NOMO-1 treated with DMSO at 0.1 percent for 48 hours (cell line): ENCODE measurements around the gene WDR62.

ENCODE experiments used
- DNase-seq: peaks from one replicate; lab custom pipeline; 2025; ENCODE audit not compliant: unreplicated experiment; lab: John Stamatoyannopoulos, UW

The WDR62 gene

DNA sequence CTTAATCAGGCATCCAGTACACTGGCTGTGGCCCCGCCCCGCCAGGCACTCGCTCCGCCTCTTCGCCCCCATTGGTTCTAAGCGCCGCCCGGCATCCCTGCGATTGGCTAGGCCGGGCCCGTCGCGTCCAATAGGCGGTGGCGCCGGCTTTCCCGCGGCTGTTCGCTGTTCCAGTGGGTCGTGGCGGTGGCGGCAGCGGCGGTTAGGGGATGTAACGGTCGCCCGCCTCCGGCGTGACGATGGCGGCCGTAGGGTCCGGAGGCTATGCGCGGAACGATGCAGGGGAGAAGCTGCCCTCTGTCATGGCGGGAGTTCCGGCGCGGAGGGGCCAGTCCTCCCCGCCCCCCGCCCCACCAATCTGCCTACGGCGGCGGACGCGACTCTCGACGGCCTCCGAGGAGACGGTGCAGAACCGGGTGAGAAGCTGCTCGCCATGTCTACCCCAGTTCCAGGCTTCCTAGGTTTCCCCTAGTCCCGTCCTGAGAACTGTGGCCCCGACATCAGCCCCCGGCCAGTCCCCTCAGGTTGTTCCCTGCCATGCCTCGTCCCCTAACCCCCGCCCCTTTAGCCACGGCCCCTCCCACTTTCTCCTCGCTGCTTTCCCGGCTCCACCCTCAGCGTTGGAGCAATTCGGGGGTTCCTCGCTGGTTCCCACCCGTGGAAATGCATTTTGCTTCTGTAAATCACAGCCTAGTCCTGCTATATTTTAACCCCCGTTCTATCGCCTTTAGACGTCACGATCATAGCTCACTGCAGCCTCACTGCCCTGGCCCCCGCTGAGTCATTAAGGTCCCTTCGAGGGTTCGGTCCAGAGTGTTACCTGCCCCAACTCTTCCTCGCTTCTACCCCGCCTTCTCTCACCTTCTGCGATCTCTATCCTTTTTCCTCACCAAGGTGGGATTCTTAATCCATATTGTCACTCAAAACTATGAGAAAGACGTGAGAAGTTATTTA is at the start of gene WDR62:
Gene WDR62, plus strand, starts transcription at position 165 of the 954 bp plus-strand sequence. Its CDS starts 75 bp downstream, at position 240.
- DNase-seq: peak; percentile 96

DNA sequence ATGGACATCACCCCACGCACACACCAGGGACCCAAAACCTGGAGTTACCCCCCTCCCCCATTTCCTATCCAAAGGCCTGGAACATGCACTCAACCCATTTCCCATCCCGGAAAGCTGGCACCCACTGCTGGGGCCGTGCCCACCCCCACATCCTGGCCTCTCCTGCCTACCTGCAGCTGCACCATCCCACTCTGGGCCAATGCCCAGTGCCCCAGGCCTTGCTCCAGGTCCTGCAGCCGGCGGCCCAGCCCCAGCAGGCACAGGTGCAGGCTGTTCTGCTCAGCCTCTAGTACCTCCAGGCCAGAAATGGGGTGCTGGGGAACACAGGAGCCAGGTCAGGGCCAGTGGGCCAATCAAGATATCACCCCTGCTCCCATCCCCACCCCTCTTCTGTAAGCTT is 47.7 kb upstream of the WDR62 start:
- DNase-seq: no peak

DNA sequence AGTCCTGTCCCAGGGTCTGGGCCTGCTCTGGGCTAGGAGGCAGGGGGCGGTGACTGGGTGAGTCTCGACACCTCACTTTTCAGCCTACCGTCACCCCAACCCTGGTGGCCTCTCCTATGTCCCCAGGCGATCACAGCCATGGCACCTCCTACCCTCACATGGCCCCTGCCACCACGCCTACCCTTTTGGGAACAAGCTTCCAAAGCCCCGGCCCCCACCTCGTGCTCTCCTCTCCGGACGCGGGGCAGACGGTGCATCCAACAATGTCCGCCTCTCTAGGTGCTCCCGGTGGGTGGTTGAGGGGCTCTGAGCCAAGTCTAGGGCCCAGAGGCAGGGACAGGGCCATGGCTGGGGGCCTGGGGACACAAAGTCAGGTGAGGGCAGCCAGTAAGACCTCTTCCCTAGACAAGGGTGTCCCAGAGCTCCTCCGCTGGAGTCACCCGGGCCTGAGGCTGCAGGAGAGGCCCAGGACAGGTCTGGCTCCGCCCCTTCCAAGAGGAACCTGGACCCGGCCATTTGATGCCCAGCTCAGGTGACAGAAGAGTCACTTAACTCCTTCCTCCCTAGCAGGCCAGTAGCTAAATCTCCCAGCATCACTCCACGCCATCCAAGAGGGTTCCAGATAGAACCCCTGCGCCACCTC is 46.2 kb upstream of the WDR62 start, which contains the start of gene SYNE4:
Gene SYNE4, minus strand, starts transcription at position 478 of the 643 bp plus-strand sequence. Its CDS starts 132 bp downstream, at position 346.
- DNase-seq: no peak

DNA sequence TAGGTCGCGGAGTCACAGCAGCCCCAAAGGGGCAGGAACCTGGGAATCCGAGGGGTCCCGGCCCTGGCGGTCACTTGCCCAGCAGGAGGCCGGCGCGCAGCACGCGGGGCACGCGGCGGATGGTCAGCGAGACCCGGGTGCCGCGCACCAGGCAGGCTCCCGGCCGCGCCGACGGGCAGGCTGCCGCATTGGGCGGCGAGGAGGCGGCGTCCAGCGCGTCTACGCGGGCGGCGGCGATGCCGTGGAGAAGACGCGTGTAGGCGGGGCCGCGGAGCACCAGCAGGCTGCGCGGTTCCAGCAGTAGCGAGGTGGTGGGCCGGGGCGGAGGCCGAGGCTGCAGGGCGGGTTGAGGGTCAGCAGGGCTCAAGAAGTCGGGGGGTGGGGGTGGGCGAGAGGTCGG is 45.5 kb upstream of the WDR62 start:
- no peak for DNase-seq

DNA sequence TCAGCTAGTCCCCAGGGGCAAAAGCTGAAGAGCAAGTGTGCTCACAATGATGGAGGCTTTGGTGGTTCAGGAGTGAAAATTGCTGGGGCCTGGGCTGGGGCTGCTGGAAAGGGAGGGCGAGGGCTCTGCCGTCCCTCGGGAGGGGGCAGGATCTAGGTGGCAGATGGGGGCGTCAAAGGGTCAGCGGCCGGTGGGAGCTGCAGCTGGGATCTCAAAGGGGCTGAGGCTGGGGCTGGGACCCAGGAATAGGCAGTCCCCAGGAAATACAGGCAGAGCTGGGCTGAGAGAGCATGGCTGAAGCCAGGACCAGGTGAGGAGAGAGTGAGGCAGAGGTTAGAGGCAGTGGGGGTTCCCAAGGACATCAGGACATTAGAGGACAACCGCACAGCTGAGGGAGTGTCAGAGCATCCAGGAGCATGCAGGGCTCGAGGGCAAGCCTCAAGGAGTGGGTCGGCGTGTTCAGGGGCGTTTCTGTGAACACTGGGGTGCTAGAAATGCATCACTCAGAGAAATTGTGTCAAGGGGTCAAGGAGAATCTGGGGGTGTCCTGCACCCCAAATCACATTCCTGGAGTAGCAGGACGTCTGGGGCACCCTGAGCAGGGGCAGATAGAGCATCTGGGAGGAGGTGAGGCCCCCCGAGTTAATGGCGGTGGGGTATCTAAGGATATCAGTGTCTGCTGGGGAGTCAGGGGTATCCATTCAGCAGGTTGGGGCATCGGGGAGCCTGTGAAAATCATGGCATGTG is 44.9 kb upstream of the WDR62 start:
- DNase-seq: no peak

DNA sequence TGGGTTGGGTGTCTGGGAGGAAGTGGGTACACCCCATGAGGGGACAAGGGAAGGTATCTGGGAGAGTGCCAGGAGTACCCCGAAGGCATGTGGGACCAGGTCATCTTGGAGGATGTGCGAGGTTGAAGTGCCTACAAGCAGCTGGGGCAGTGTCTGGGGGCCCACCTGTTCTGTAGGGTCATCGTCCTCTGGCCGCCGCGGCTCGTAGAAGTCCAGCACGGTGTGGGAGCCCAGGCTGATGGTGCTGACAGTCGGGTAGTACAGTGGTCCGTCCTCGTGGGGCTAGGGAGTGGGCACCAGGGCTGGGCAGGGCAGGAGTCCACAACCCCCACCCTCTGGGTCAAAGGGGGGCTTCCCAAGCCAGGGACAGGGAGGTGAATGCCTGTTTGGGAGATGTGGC is 44.3 kb upstream of the WDR62 start:
- no peak for DNase-seq

DNA sequence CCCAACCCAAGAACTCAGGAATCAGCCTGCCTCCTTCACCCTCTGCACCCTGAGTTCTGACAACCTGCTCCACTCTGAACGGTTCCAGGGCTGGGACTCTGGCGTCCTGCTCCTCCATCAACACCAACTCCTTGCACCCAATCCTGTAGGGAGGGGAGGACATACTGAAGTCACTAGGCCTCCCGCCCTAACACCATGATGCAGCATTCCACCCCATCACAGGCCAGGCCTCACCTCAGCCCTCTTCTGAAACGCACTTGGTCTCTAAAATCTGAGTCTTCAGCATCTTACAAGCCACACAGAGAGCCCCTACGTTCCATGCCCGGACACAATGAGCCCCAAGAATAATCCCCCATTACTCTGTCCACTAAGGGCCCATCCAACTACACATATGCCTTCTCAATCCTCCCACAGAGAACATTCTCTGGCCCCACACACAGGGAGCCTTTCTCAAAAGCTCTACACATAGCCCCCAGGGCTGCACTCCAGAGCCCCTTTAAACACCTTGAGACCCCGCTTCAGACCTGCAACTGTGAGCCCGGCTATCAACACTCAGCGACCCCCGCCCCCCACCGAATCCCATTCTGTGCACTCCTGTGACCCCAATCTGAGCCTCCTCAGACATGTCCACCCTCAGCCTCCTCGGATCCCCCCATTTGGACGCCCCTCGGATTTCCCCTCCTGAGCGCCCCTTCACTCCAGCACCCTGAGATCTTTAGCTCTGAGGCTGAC is 41.3 kb upstream of the WDR62 start:
- no peak for DNase-seq

DNA sequence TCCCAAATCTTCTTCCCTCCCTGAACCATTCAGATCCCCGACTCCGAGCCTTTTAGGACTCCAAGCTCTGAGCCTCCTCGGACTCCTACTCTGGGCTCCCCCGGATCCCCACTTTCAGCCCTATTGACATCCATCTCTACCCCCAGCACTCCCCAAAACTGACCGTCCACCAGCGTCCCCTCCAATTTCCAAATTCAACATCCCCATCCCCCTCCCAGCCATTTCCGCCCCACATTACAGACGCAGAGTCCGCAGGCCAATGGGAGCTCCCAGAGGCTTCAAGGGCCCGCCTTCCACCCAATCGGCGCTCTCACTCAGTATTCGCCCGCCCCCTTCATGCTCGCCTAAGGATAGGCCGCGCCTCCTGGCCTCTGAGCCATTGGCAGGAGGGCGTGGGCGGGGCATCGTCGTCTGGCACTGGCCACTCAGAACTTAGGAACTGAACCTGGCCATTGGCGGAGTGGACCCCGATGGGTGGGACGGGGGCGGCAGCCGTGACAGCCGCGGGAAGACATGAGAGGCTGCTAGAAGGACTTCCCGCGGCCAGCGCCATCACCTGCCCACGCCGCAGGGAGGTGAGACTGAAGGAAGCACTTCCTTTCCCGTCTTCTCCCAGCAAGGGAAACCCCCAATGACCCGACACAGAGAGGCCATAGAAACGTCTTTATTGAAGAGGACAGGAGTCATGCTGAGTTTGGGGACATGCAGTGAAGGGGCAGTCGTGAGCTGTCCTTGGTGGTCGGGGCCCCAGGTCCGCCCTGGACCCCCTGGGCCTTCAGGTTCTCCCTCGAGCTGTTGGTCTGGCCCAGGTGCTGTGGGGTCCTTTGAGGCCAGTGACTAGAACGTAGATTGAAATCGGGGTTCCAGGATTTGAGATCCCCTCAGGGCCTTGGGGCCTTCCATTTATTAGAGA is 40.4 kb upstream of the WDR62 start, which contains the start of gene ALKBH6:
Gene ALKBH6, minus strand, starts transcription at position 202 of the 913 bp plus-strand sequence. CDS start 816 bp downstream, outside the sequence.
- DNase-seq: peak; percentile 100

DNA sequence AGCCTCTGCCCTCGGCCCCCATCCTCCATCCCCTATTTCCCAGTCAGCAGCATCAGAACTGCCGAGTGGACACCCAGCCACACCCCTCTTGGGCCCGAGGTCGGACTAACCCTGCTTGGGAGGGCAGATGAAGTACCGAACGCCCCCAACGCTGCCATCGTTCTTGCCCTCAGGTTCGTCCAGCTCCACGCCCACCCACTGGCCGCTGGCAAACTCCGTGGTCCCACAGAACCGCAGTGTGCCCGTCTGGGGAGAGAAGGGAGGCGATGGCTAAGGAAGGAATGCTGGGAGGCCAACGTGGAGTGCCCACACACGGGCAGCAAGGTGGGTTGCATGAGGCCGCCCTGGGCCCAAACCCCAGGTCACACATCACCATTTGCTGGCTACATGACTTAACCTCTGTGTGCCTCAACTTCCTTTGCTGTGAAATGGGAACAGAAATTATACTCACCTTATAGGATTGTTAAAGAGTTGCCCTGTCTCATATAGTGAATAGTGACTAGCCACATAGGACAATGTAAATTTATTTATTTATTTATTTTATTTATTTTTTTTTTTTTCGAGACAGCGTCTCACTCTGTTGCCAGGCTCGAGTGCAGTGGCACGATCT is 35.5 kb upstream of the WDR62 start:
- DNase-seq: no peak

DNA sequence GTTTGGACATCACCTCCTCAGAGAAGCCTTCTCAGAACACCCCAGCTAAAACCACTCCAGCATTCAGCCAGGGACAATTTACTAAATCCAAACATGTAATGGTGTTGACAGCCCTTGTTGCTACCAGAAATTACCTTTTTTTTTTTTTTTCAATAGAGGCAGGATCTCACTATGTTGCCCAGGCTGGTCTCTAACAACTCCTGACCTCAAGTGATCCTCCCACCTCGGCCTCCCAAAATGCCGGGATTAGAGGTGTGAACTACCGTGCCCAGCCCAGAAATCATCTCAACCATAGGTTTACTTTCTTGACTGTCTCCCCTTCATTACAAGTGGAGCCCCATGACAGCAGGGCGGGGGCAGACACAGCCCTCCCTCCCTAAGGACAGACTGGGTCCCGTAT is 31.3 kb upstream of the WDR62 start:
- no peak for DNase-seq

DNA sequence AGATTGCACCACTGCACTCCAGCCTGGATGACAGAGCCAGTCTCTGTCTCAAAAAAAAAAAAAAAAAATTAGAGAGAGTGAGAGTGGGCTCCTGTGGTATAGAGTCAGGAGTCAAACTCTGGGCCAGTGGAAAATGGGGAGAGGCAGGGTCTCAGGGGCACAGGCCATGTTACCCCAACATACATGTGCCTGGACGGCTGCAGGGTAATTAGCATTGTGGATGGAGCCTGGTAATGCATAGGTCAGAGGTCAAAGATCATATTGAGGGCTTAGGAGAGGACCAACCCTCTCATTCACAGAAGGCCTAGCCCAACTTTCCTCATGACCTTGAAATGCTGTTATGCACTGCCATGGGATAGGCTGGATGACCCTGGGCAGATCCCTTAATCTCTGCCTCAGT is 29.2 kb upstream of the WDR62 start:
- no peak for DNase-seq

DNA sequence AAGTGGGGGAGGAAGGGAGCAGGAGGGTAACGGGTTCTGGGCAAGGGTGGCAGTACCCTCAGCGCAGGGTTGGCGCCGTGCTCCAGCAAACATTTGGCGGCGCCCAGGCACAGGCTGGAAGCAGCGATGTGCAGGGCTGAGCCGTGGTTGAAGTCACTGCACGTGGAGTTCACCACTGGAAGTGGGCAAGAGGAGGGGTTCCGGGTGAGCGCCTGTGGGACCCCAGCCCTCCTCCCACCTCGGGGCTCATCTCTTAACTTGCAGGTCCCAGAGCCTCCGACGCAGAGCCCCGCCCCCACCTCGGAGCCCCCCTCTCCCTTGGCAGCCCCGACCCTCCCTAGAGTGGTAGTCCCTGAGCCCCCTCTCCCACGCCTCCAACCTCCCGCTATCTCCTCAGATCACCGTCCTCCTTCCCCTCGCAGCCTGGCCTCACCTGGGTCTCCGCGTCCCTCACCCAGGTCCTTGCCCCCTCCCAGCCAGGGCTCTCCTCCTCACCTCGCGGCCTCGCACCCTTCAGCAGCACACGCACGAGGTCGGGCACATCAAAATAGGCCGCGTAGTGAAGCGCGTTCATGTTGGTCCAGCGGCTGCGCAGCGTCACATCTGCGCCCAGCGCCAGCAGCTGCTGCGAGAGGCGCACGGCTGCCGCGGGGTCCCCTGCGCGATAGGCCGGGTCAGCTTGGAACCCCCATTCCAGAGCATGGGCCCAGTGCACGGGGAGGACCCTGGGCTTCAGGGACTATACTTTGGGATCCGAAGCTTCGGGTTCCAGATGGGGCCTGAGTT is 28.4 kb upstream of the WDR62 start:
- no peak for DNase-seq

DNA sequence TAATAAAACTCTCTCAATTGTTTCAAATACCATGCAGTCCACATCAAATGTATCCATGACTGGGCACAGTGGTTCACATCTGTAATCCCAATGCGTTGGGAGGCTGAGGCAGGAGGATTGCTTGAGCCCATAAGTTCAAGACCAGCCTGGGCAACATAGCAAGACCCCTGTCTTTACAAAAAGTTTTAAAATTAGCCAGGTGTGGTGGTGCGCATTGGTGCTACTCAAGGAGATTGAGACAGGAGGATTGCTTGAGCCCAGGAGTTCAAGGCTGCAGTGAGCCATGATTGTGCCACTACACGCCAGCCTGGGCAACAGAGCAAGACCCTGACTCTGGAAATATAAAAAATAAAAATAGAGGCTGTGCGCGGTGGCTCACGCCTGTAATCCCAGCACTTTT is 27.0 kb upstream of the WDR62 start:
- DNase-seq: no peak

DNA sequence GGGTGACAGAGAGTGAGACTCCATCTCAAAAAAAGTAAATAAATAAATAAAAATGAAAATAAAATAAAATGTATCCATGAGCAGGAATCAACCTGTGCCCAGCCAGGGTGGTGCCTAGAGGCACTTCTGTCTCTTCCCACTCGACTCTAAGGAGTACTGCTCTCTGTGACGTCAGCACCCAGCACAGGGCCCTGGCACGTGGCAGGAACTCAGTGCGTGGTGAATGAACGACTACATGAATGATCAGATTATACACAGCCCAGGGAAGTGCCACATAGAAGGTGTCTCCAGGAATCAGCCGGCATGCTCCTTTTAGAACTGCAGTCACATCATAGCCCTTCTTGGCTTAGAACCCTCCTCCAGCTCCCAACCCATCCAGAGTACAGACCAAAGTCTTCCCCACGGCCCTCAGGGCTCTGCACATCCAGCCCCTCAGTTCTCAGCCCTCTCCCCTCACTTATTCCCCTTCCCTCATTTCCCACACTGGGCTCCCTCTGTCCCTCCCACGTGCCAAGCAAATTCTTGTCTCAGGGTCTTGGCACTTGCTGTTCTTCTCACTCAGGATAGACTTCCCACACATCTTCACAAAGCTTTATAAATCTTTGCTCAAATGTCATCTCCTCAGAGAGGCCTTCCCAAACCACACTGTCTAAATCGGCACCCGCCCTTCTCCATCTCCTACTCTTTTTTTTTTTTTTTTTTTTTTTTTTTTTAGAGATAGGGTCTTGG is 26.2 kb upstream of the WDR62 start:
- no peak for DNase-seq

DNA sequence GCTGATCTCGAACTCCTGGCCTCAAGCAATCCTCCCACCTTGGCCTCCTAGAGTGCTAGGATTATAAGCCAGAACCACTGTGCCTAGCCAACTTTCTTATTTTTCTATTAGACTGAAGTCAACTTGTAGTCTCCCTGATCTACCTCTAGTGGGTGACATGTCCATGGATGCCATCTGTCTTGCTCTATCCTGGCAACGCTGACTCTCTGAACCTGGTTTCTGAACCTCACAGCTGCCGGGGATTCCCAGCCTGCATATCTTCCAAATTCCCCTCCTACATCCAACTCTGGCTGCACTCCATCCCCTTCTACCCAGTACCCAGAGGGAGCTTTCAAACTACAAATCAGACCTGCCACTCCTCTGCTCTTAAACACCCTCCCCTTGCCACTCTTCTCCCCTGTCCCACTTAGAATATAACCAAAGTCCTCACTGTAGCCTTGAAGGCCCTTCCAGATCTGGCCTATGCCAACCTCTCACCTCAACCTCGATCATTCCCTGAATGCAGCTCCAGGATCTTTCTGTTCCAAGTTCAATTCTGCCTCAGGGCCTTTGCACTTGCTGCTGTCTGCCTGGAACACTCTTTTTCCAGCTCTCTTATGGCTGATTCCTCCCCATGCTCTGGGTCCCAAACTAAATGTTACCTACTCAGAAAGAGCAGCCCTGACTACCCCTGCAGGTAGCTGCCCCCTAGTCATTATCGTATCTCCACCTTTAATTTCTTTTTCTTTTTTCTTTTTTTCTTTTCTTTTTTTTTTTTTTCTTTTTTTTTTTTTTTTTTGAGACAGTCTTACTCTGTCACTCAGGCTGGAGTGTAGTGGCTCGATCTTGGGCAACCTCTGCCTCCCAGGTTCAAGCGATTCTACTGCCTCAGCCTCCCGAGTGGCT is 24.2 kb upstream of the WDR62 start:
- DNase-seq: no peak

DNA sequence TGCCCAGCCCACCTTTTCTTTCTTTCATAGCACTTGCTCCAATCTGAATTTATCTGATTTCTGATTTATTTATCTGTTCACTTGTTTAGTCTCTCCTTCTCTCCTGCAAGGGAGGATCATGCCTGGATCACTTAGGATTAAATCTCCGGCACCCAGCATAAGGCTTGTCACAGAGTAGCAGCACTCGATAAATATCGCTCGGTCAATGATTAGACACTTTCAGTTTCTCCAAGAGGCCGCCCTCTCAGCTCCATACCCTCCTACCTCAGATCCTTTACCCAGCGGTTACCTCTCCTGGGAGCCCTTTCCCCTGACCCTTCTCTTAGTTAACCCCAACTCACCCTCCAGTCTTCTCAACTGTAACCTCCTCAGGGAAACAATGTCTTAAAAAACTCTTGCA is 23.4 kb upstream of the WDR62 start:
- no peak for DNase-seq
